GM18907 (cell line): Measurements from ENCODE around the gene PET100.

Experiments
- ATAC-seq: cut with Tn5 transposase; IDR thresholded peaks from one replicate; pipeline ENCODE4 v1.9.1; 2021; ENCODE audit warnings: mild to moderate bottlenecking, moderate library complexity; ENCODE audit not compliant: unreplicated experiment

PET100 gene

DNA sequence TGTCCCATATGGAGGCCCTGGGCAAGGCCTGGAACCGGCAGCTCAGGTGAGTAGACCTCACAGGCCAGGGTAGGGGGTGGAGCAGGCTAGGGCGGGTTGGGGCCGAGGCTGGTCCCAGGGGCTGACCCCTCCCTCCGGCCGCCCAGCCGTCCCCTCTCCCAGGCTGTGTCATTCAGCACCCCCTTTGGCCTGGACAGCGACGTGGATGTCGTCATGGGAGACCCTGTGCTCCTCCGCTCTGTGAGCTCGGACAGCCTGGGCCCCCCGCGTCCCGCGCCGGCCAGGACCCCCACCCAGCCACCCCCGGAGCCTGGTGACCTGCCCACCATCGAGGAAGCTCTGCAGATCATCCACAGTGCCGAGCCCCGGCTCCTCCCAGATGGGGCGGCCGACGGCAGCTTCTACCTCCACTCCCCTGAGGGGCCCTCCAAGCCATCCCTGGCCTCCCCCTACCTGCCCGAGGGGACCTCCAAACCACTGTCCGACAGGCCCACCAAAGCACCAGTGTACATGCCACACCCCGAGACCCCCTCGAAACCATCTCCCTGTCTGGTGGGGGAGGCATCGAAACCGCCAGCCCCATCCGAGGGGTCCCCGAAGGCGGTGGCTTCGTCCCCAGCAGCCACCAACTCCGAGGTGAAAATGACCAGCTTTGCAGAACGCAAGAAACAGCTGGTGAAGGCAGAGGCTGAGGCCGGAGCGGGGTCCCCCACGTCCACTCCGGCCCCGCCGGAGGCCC is 17.9 kb upstream of the PET100 start:
- ATAC-seq, result no peak

DNA sequence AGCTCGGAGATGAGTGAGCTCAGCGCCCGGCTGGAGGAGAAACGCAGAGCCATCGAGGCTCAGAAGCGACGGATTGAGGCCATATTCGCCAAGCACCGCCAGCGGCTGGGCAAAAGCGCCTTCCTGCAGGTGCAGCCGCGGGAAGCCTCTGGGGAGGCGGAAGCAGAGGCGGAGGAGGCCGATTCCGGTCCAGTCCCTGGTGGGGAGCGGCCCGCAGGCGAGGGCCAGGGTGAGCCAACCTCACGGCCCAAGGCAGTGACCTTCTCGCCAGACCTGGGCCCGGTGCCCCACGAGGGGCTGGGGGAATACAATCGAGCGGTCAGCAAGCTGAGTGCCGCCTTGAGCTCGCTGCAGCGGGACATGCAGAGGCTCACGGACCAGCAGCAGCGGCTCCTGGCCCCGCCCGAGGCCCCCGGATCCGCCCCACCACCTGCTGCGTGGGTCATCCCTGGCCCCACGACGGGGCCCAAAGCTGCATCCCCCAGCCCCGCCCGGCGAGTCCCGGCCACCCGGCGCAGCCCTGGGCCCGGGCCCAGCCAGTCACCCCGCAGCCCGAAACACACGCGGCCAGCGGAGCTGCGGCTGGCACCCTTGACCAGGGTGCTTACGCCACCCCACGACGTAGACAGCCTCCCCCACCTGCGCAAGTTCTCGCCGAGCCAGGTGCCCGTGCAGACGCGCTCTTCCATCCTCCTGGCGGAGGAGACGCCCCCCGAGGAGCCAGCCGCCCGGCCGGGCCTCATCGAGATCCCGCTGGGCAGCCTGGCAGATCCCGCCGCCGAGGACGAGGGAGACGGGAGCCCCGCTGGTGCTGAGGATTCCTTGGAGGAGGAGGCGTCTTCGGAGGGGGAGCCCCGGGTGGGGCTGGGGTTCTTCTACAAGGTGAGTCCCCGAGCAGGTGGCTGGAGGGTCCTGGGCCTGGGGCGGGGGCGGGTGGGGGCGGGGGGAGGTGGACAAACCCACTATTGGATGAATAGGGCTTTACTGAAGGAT is 17.0 kb upstream of the PET100 start:
- ATAC-seq, result no peak

GRCh38 chr19:7614859-7615741 is 14.5 kb upstream of the PET100 start:
- no peak for ATAC-seq

DNA sequence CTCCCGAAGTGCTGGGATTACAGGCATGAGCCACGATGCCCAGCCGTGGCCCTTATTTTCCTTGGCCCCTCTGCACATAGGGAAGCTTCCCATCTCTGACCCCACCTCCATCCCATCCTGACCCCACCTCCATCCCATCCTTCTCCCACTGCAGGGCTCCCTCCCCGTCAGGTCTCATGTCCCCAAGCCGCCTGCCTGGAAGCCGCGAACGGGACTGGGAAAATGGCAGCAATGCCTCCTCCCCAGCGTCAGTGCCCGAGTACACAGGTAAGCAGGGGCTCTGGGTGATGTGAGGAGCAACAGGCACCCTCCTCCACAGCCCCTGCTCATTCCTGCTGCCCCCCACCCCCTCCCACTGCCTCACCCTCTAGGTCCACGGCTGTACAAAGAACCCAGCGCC is 12.4 kb upstream of the PET100 start:
- no peak for ATAC-seq

DNA sequence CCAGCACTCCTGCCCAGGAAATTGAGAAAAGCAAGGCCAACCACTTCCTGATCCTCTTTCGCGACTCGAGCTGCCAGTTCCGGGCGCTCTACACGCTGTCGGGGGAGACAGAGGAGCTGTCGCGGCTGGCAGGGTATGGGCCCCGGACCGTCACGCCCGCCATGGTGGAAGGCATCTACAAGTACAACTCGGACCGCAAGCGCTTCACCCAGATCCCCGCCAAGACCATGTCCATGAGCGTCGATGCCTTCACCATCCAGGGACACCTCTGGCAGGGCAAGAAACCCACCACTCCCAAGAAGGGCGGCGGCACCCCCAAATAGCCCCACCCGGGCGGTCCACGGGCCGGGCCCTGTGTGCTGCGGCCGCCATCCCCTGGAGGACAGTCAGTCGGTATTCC is 11.9 kb upstream of the PET100 start:
- no peak for ATAC-seq

GRCh38 chr19:7618348-7618747 is 11.2 kb upstream of the PET100 start:
- ATAC-seq, result no peak

DNA sequence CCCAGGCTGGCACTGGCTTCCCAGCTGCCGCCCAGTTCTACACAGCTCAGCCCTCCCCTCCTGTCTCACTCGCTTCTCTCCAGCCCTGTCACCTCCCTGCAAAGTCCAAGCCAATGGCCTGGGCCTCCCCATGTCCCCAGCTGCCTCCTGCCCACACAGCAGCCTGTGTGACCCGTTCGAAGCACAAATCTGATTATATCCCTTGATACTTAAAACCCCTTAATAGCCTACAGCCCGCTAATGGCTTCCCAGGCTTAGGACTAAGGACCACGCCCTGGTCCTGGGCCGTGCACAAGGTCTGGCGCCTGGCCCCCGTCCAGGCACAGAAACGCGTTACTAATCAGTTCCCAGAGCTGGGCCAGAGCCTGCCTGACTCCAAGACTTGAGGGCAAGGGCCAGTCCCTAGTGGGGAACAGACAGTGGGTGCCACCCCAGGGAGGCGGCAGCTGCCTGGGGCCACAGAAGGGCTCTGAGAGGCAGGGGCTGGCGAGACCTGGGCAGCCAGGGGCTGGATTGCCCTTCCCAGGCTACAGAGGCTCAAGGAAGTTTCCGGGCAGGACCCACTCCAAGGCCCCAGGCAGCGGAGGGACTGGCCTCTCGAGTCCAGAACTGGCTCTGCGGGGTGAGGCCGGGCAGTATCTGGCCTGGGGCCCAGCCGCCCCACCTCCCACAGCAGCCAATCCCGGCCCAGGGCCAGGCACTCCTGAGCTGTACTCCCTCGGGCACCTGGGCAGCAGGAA is 10.7 kb upstream of the PET100 start:
- ATAC-seq, result no peak

DNA sequence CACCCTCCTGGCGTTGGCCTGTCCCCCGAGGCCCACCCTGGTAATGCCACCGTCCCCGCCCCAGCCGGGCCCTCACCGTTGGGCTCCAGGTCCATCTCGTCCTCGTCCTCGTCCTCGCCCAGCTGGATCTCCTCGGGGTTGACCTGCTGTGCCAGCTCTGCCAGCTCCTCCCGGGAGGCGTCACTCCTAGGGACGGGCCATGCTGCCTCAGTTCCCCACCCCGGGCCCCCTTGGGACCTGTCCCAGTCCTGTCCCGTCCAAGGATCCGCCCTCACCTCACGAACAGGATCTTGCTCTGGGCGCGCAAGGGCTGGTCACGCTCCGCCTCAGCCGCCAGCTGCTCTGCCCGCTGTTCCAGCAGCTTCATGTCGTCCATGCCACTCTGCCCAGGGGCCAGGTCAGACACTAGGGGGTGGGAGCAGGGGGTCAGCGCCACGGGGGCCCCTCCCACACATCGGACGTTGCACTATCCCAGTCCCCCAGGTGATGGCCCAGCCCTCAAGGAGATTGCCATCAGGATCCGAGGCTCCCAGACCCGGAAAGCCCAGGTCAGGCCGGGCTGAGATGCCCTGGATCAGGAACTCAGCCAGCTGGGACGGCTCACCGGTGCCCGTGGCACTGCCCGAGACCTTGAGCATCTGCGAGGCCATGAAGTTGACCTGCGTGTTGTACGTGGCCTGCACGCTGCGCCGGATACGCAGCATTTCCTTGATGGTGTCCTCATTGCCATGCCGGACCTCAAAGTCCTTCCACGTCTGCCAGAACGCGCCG is 9.7 kb upstream of the PET100 start:
- ATAC-seq, result no peak

DNA sequence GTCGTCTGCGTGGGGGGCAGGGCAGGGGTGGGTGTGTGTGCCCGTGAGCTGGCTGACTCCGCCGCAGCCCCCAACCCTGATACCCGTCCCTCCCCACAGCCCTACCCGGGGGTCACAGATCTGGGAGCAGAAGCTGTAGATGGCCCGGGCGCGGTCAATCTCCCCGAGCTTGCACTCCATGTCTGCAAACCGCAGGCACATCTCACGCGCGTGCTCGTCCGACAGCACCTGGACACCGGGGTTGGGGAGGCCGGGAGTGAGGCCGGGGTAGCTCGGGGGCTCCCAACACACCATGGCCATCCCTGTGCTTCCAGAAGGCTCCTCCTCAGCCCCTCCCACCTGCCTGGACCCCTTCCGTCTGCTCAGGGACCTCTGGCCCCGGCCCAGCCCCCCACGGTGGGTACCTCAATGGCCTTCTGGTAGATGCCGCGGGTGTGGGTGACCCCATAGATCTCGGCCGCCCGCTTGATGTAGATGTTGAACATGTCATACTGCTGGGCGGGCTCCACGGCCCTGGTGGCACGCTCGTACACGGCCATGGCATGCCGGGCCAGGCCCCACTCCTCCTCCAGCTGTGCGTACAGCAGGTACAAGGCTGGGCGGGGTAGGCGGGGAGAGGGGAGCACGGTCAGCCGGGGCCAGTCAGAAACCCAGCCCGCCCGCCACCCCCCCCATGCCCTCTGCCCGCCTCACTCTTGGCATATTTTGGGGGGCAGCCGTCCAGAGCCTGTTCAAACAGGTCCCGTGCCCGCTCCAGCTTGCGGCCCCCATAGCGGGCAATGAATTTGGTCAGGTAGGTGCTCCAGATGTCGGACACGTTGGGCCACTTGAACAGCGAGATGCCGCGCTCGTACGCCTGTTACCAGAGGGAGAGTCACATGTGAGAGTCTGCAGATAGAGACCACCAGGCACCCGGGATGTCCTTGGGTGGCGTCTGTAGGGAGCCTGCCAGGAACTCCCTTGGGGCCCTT is 8.9 kb upstream of the PET100 start:
- ATAC-seq, result no peak

DNA sequence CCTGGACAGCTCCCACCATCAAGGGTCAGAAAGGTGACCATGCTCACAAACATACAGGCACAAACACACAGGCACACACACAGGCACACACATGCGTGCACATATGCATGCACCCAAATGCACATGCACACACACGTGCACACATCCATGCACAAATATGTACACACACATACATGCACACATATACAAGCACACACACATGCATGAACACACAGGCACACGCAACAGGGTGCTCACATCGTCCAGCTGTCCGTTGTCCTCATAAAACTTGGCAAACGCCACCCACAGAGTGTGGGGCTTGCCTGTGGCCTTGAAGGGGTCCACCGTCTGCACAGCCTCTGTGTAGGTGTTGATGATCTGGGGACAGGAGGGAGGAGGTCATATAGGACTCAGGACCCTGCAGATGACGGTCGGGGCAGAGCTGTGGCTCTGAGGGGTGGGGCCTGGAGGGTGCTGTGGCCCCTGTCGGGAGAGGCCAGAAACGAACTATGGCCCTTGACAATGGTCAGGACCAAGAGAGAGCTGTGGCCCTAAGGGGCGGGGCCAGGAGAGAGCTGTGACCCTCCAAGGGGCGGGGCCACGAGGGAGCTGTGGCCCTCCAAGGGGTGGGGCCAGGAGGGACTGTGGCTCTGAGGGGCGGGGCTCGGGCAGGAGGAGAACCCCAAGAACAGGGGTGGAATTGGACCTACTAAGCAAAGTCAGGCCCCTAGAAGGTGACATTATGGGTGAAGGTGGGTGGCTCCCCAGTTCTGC is 6.5 kb upstream of the PET100 start:
- ATAC-seq, result no peak

- no peak for ATAC-seq
Observed at GRCh38 chr19:7623725-7624603, 5.6 kb upstream of the PET100 start.

- ATAC-seq, result no peak
Observed at GRCh38 chr19:7624810-7625209, 4.8 kb upstream of the PET100 start.

DNA sequence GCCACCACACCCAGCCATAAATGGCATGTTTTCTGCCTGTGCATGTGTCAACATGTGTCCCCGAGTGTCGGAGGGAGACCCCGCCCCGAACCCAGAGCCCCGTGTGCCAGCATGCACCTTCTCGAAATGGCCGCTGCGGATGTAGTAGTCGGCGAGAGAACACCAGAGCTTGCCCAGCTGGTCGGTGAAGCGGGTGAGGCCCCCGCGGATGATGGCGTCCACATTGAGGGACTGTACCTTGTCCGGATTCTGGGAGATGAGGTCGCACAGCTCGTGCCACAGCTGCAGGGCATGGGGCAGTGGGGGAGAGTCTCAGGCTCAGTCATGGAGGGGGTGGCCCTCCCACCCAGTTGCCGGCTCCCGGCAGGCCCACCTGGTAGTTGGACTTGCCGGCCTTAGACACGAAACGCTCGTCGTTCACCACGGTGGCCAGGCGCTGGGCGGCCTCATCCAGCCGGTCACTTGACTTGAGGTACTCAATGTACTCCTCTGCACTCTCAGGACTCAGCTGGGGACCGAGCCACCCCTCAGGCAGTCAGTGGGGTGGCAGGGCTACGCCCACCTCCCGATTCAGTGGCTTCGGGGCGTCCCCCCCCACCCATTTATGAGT is 3.7 kb upstream of the PET100 start:
- no peak for ATAC-seq

DNA sequence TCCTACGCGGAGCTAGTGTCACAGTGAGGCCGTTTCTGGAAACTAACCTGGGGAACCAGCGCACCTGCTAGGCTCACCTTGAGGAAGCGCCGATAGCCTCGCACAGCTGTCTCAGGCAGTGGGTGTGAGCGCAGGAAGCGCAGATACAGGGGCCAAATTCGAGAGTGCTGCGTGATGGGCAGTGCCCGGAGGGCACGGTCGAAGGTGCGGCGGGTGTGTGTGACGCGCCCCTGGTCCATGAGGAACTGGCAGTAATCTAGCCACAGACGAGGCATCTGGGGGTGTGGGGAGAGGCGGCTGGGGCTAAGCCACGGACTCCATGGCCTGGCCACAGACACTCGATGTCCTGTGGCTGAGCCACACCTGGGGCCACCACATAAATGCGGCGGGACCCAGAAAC is 2.4 kb upstream of the PET100 start:
- no peak for ATAC-seq

GRCh38 chr19:7628589-7629311 is 843 bp upstream of the PET100 start:
- no peak for ATAC-seq

DNA sequence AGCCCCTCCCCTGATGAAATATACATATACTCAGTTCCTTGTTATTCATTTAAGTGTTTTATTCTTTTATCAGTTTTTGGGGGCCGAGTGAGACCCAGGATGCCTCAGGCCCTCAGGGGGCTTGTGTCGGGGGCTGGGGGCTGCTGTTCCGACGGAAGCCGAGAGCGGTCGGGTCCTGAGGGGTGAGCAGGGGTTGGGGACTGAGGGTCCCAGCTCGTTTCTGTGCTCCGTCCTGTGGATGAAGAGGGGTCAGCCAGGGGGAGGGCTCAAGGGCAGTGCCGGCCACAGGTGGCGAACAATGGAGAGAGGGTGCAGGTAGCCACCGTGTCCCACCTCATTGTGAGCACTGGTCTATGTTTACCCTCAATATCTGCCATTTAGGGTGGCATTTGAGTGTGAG is 2.0 kb downstream of the PET100 start:
- no peak for ATAC-seq
